Activated naive CD4-positive, alpha-beta T cell (primary cell): Measurements from ENCODE around the gene CELF2.

Source experiments
- DNase-seq, 4 experiments: peaks; one replicate each; lab custom pipeline; 2025; lab: John Stamatoyannopoulos, UW

CELF2 gene

GRCh38 chr10:11270135-11270857 lies 252.6 kb downstream of the CELF2 start:
- peak; percentile 27 to 59 (median 48) for DNase-seq

GRCh38 chr10:11270858-11271179 lies 253.1 kb downstream of the CELF2 start:
- no peak for DNase-seq

GRCh38 chr10:11272915-11273389 lies 255.3 kb downstream of the CELF2 start:
- no peak for DNase-seq

GRCh38 chr10:11274452-11274851 lies 256.8 kb downstream of the CELF2 start:
- no peak for DNase-seq

- no peak for DNase-seq
Measured at GRCh38 chr10:11275651-11276050, 258.0 kb downstream of the CELF2 start.

GRCh38 chr10:11276449-11276990 lies 258.8 kb downstream of the CELF2 start:
- DNase-seq: no peak

- no peak for DNase-seq
Measured at GRCh38 chr10:11279314-11279713, 261.6 kb downstream of the CELF2 start.

- no peak for DNase-seq
Measured at GRCh38 chr10:11280187-11280932, 262.7 kb downstream of the CELF2 start.

GRCh38 chr10:11282156-11282555 lies 264.5 kb downstream of the CELF2 start:
- no peak for DNase-seq

GRCh38 chr10:11282661-11283060 lies 265.0 kb downstream of the CELF2 start:
- DNase-seq: no peak

GRCh38 chr10:11284291-11285085 lies 266.8 kb downstream of the CELF2 start:
- DNase-seq: no peak

- DNase-seq: no peak
Measured at GRCh38 chr10:11285171-11285570, 267.5 kb downstream of the CELF2 start.

- DNase-seq: no peak
Measured at GRCh38 chr10:11286261-11286852, 268.7 kb downstream of the CELF2 start.

- DNase-seq: no peak
Measured at GRCh38 chr10:11288302-11288701, 270.6 kb downstream of the CELF2 start.

GRCh38 chr10:11290156-11290890 lies 272.7 kb downstream of the CELF2 start:
- DNase-seq: no peak

- no peak for DNase-seq
Measured at GRCh38 chr10:11292576-11293302, 275.1 kb downstream of the CELF2 start.

GRCh38 chr10:11293332-11293731 lies 275.7 kb downstream of the CELF2 start:
- DNase-seq: no peak

- no peak for DNase-seq
Measured at GRCh38 chr10:11294831-11295450, 277.3 kb downstream of the CELF2 start.

GRCh38 chr10:11295492-11295891 lies 277.8 kb downstream of the CELF2 start:
- DNase-seq: no peak

GRCh38 chr10:11297136-11297535 lies 279.5 kb downstream of the CELF2 start:
- no peak for DNase-seq
